Epithelial cell of esophagus (primary cell): ENCODE data around the gene FNDC3B.

Experiments
- DNase-seq: peaks from one replicate; pipeline ENCODE4 v3.0.0; 2010; ENCODE audit warnings: low read depth
- H3K4me3 ChIP-seq: 2 replicates; pipeline ENCODE4 v1.5.1; 2011; ENCODE audit warnings: mild to moderate bottlenecking, low read length, control low read depth
- CTCF ChIP-seq: IDR thresholded peaks from 2 replicates; pipeline ENCODE4 v1.5.1; 2011; ENCODE audit warnings: low read depth, mild to moderate bottlenecking, low read length, control low read depth, inconsistent platforms; ENCODE audit not compliant: insufficient read depth; ENCODE audit errors: missing control alignments

The FNDC3B gene

DNA sequence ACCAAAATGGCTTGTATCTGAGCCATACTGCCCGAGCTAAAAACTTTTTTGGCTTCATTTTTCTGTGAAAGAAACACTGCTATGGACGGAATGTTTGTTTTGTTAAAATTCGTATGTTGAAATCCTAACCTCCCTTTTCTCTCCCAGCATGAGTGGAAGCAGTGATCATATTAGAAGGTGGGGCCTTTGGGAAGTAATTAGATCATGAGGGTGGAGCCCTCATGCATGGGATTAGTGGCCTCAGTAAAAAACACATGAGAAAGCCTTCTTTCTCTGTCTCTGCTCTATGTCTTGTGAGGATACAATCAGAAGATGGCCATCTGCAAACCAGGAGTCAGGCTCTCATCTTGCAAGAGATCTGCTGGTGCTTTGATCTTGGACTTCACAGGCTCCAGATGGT, 7.4 kb upstream of the FNDC3B start:
- TF ChIP-seq CTCF, result no peak

DNA sequence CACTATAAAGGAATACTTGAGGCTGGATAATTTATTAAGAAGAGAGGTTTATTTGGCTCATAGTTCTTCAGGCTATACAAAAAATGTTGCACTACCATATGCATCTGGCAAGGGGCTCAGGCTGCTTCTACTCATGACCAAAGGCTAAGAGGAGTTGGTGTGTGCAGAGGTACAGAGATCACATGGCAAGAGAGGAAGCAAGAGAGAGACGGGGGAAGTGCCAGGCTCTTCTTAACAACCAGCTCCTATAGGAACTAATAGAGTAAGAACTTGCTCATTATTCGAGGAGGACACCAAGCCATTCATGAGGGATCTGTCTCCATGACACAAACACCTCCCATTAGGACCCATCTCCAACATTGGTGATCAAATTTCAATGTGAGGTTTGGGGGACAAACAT, 6.0 kb upstream of the FNDC3B start:
- H3K4me3 ChIP-seq, result no peak overlapping the region
- DNase-seq, result no peak
- TF ChIP-seq CTCF, result no peak

More for the DNA sequence above, 7.4 kb upstream of the FNDC3B start:
- H3K4me3 ChIP-seq, result no peak overlapping the region
- no peak for DNase-seq

GRCh38 chr3:172034786-172035685, 4.3 kb upstream of the FNDC3B start:
- DNase-seq, result peak; percentile 54
- TF ChIP-seq CTCF, result peak; percentile 66
- no peak overlapping the region for H3K4me3 ChIP-seq

DNA sequence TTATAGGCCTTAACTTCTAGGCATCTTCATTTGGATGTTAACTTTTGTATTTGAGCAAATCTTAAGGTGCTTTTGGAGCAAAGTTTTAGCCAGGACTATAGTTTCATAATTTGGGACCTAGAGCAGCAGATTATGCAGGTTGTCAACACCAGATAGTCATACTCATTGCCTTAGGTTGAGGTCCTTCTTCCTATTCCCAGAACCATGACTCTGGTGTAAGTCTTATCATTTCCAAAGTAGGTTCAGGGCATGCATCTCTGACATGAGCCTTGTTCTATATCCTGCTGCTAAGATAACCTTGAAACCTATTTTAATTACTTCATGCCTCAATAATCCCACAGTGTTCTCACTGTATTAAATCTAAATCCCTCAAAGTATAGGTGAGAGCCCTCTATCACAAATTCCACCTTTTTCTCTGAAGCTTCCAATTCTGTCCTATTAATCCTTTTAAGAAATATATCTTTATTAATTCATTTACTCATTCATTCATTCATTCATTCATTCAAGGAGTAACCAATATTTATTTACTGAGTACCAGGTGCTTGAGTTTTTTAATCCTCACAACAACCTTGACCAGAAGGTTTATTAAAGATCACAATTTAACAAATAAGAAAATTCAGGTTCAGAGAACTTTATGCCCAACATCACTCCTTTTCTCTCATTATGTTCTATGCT, 2.7 kb upstream of the FNDC3B start:
- no peak for DNase-seq
- no peak for TF ChIP-seq CTCF
- H3K4me3 ChIP-seq, result no peak overlapping the region

DNA sequence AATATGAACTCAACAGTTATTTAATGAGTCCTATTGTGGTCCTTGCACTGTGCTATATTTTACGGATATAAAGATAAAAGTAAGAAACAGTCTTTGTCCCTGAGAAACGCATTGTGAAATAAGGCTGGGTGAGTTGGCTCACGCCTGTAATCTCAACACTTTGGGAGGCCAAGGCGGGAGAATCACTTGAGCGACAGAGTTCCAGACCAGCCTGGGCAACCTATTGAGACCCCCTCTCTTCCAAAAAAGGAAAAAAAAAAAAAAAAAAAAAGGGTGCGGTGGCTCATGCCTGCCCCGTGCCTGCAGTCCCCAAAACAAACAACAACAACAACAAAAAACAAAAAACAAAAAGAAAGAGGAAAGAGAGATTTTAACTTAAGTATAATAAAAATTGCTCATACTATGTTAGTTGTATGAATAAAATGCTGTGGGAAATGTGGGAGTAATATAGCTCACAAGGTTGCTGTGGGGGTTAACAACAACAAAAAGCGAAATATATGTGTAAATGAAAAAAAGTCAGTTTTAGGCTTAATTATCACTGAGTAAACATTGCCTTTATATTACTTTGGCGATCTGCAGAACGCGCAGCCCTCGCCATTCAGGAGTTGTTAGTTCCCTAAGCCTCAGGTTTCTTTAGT, 461 bp upstream of the FNDC3B start:
- DNase-seq, result peak; percentile 51
- H3K4me3 ChIP-seq, result peak overlapping the region; percentile 73
- TF ChIP-seq CTCF, result no peak

DNA sequence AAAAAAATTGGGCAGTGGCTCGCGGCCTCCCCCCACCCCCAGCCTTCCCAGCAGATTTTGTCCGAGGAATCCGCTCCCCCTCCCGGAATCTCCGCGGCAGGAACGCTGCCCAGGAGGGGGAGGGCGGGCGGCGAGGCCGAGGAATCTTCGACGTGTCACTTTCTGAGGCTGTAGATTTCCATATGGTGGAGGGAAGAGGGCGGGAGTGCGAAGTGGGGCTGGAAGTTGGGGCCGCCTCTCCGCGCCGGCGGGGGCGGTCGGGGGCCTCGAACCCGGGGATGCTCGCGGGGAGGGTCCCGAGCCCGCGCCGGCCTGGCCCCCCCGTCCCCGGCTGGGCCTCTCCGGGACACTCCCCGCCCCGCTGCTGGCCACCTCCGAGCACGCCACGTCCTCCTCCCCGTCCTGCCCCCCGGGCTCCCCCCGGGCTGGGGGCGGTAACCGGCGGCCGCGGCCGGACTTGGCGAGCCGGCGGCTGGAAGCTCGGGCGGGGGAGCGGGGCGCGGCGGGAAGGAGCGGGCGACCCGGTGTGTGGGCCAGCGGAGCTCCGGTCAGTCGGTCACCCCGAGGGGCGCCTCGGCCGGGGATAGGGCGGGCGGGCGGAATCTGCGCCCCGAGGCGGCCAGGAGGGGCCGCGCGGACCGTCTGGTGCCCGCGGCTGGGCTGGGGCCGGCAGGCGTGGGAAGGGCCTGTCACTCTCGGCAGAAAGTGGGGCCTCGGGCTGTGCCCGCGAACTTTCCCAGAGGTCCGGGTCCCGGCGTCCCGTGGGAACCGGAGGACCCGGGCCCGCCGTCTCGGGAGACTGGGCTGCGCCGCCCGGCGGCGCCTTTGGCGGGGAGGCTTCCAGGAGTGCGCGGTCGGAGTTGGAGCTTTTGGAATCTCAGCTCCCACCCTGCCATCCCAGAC, 951 bp downstream of the FNDC3B start:
- peak; percentile 75 for DNase-seq
- TF ChIP-seq CTCF, result no peak

More for the DNA sequence above, 951 bp downstream of the FNDC3B start:
- peak overlapping the region; percentile 73 for H3K4me3 ChIP-seq
